Neutrophil (primary cell): ENCODE results near the gene RAPGEF5.

ENCODE experiments used
- H3K27ac ChIP-seq: fragments of 200-600 bp; sonication (generic); 2 replicates; pipeline ENCODE4 v1.5.1; 2016; ENCODE audit warnings: mild to moderate bottlenecking, moderate library complexity
- H3K27me3 ChIP-seq: fragments of 200-600 bp; sonication (generic); 2 replicates; pipeline ENCODE4 v1.6.0; 2016; ENCODE audit warnings: mild to moderate bottlenecking
- H3K36me3 ChIP-seq: fragments of 200-600 bp; sonication (generic); 2 replicates; pipeline ENCODE4 v1.5.1; 2017
- H3K4me1 ChIP-seq, 2 experiments: fragments of 200-600 bp in 1 of 2; sonication (generic) in 1 of 2; 1 replicate in 1 of 2; 2 replicates in 1 of 2; pipeline versions ENCODE4 v1.5.1 to v1.6.1; 2013 to 2016; ENCODE audit warnings: low read depth in 1 of 2, low read length in 1 of 2, mild to moderate bottlenecking in 1 of 2, moderate library complexity in 1 of 2; ENCODE audit not compliant: control insufficient read depth in 1 of 2, insufficient read depth in 1 of 2
- H3K4me3 ChIP-seq, 2 experiments: fragments of 200-600 bp in 1 of 2; sonication (generic) in 1 of 2; 1 replicate in 1 of 2; 2 replicates in 1 of 2; pipeline ENCODE4 v1.5.1; 2013 to 2016; ENCODE audit warnings: low read depth in 1 of 2, low read length in 1 of 2, mild to moderate bottlenecking in 1 of 2, moderate library complexity in 1 of 2
- H3K9me3 ChIP-seq: fragments of 200-600 bp; sonication (generic); 2 replicates; pipeline ENCODE4 v1.5.1; 2016
- CTCF ChIP-seq: fragments of 200-600 bp; sonication (generic); IDR thresholded peaks from 2 replicates; pipeline ENCODE4 v1.5.1; 2016; ENCODE audit warnings: antibody characterized with exemption

Gene RAPGEF5

GRCh38 chr7:22129166-22129565 lies 227.8 kb downstream of the RAPGEF5 start:
- no peak for TF ChIP-seq CTCF

GRCh38 chr7:22128528-22128920 lies 228.4 kb downstream of the RAPGEF5 start:
- Histone ChIP-seq H3K4me1 (no peaks in the 10 kb centered on the region), H3K27me3 (no peaks in the 10 kb centered on the region), H3K4me3 (no peak overlapping the region), H3K9me3 (no peaks in the 10 kb centered on the region), H3K27ac (no peak overlapping the region), H3K36me3 (no peaks in the 10 kb centered on the region)
- no peak for TF ChIP-seq CTCF

More at GRCh38 chr7:22129166-22129565, 227.8 kb downstream of the RAPGEF5 start:
- Histone ChIP-seq H3K4me1 (no peaks in the 10 kb centered on the region), H3K36me3 (no peaks in the 10 kb centered on the region), H3K27me3 (no peaks in the 10 kb centered on the region), H3K27ac (no peak overlapping the region), H3K4me3 (no peak overlapping the region), H3K9me3 (no peaks in the 10 kb centered on the region)

- Histone ChIP-seq H3K27me3 (no peaks in the 10 kb centered on the region), H3K36me3 (no peaks in the 10 kb centered on the region), H3K4me1 (no peaks in the 10 kb centered on the region), H3K27ac (no peak overlapping the region), H3K4me3 (no peak overlapping the region), H3K9me3 (no peaks in the 10 kb centered on the region)
- TF ChIP-seq CTCF: no peak
These were observed 229.0 kb downstream of the RAPGEF5 start for GRCh38 chr7:22127835-22128527.

- H3K4me1 ChIP-seq: no peaks in the 10 kb centered on the region
- H3K36me3 ChIP-seq: no peaks in the 10 kb centered on the region
- no peak overlapping the region for H3K4me3 ChIP-seq
- H3K27me3 ChIP-seq: peaks cover 9% of the 10 kb centered on the region
- no peak overlapping the region for H3K27ac ChIP-seq
- H3K9me3 ChIP-seq: no peaks in the 10 kb centered on the region
- no peak for TF ChIP-seq CTCF
These were observed 231.5 kb downstream of the RAPGEF5 start for GRCh38 chr7:22125436-22125835.

GRCh38 chr7:22124941-22125340 lies 232.0 kb downstream of the RAPGEF5 start:
- TF ChIP-seq CTCF: no peak
- H3K9me3 ChIP-seq: no peaks in the 10 kb centered on the region
- H3K27me3 ChIP-seq: peaks cover 9% of the 10 kb centered on the region
- no peak overlapping the region for H3K27ac ChIP-seq
- no peak overlapping the region for H3K4me3 ChIP-seq
- H3K36me3 ChIP-seq: no peaks in the 10 kb centered on the region
- no peaks in the 10 kb centered on the region for H3K4me1 ChIP-seq
